A673 (cell line): ENCODE results near the gene CNGA1.

ENCODE experiments used
- CTCF ChIP-seq: fragments of 300-800, 200-600 bp; sonication (generic); conservative IDR thresholded peaks from 2 replicates; pipeline ENCODE4 v1.5.1; 2017; ENCODE audit warnings: low read depth, mild to moderate bottlenecking, antibody characterized with exemption, low read length, moderate library complexity, mixed read lengths
- EZH2 ChIP-seq: fragments of 200-600 bp; sonication (generic); IDR thresholded peaks from 2 replicates; pipeline ENCODE4 v1.6.1; 2017; ENCODE audit warnings: borderline replicate concordance, low read depth, mild to moderate bottlenecking, mixed read lengths, antibody characterized with exemption, low read length; ENCODE audit not compliant: poor library complexity, severe bottlenecking

- TF ChIP-seq CTCF (no peak), EZH2 (no peak)
Measured at GRCh38 chr4:47968847-47969246, 47.6 kb downstream of the CNGA1 start.
